Pancreas (tissue), 10 donors: ENCODE measurements around the gene TXNDC11. TPM values are rescaled to one million over a fixed set of nuclear protein-coding genes. Genes with fewer than 3 reads are reported as not detected.

Experiments used
- ATAC-seq, 4 donors: fragments of 200-7000 bp; cut with Tn5 transposase; one replicate each; pipeline versions ENCODE4 v1.8.0 to v1.9.1; 2020; ENCODE audit warnings: mild to moderate bottlenecking in 4 of 4, moderate library complexity in 4 of 4
- DNase-seq, 6 donors: peaks; one replicate each; pipeline ENCODE4 v3.0.0-alpha.2; 2020
- FAIRE-seq: peaks from 2 replicates; lab custom pipeline; 2012; peaks lifted over from hg19 to GRCh38; lab: Jason Lieb, UNC
- H3K27ac ChIP-seq, 4 donors: fragments of 200-600 bp; sonication (generic); 1 replicate in 3 of 4; 2 replicates in 1 of 4; pipeline versions ENCODE4 v1.5.0 to v1.8.0; 2020
- H3K27me3 ChIP-seq, 4 donors: fragments of 200-600 bp; one replicate each; pipeline ENCODE4 v1.8.0; 2021
- H3K36me3 ChIP-seq, 3 donors: fragments of 200-600 bp; sonication (generic) in 1 of 3; one replicate each; pipeline versions ENCODE4 v1.5.0 to v1.8.0; 2020 to 2021
- H3K4me1 ChIP-seq, 3 donors: fragments of 200-600 bp; one replicate each; pipeline ENCODE4 v1.8.0; 2021
- H3K4me3 ChIP-seq, 4 donors: fragments of 200-600 bp; sonication (generic) in 2 of 4; one replicate each; pipeline versions ENCODE4 v1.5.0 to v1.8.0; 2020 to 2021
- H3K9me3 ChIP-seq, 4 donors: fragments of 200-600 bp; one replicate each; pipeline ENCODE4 v1.8.0; 2021
- WGBS, 2 donors: extraction: QIAGEN DNeasy Blood & Tissue Kit; methylation state at CpG; one replicate each; pipeline ENCODE4 v1.1.7; 2013; 5-methylcytosine and 5-hydroxymethylcytosine counted together
- intact Hi-C, 3 donors: fragments of 100-400 bp; cut with DNase I; formaldehyde crosslinking; loops; one replicate each; pipeline versions ENCODE4 v1.11.1 to v1.14.2; 2022
- polyA plus RNA-seq, 2 donors: library from polyadenylated mRNA; stranded (reverse); fragments of 200-250 nt; gene quantifications; one replicate each; pipeline ENCODE4 v1.2.3, GENCODE V29; 2013
- total RNA-seq, 6 donors: library from RNA; stranded (reverse); fragmentation: NEBNext Ultra II Directional in 4 of 6; extraction: Animal tissue kit (Norgen Biotek cat#: 25700) in 4 of 6; gene quantifications; one replicate each; pipeline versions ENCODE4 v1.2.1 to v1.2.4, GENCODE V29; 2021 to 2023
- TF ChIP-seq, protein P1 (sequence below), 4 donors: fragments of 200-600 bp; sonication (generic) in 3 of 4; IDR thresholded peaks; one replicate each; pipeline versions ENCODE4 v1.5.0 to v1.8.0; 2021; ENCODE audit warnings: antibody characterized with exemption in 4 of 4
- donor health status: healthy with polysubstance abuse.
- donor health status: DM: no; HTN: no; CAD: no; lungs with moderate emphysema.
- donor health status: DM: no; HTN: no; CAD: no.
- donor health status: control.
- donor health status: control.
- donor health status: Bipolar disorder and iron deficiency.
- donor health status: DM: yes; HTN: yes; CAD: no.
- donor health status: DM: no; HTN: no; CAD: no.
- donor health status: DM: no; HTN: no; CAD: no.
- donor health status: DM: yes; HTN: yes; CAD: no.

The TXNDC11 gene
- total and polyA plus RNA-seq, 8 donors = 28.1 to 80.8 (median 37.1) TPM

DNA sequence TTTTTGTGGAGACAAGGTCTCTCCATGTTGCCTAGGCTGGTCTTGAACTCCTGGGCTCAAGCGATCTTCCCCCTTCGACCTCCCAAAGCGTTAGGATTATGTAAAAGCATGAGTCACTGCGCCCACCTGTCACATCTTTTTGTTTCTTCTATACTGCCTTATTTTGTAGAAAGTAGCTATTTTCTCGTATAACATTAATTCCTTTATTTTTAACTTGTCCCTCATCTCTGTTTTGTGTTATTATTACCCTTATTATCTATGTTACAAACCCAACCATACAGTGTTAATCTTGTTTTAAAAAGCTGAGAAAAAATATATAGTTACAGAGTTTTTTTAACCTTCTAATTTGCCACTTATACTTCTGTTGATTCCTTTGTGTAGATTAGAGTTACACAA lies 1.4 kb upstream of the TXNDC11 start:
- no peaks in the 10 kb centered on the region for H3K9me3 ChIP-seq
- FAIRE-seq (no peak), DNase-seq (no peak), ATAC-seq (no peak)
- H3K36me3 ChIP-seq = no peaks in the 10 kb centered on the region
- H3K4me1 ChIP-seq = peaks cover 22 to 42% (median 28%) of the 10 kb centered on the region in 3 donors
- intact Hi-C loops = no loop called here
- WGBS, 2 donors = 84 to 89% methylated on average over 5 of the region's 5 CpGs
- H3K27me3 ChIP-seq = no peaks in the 10 kb centered on the region
- H3K27ac ChIP-seq = peak overlapping the region in 3 of 4 donors; percentile 97 to 99 (median 98)
- H3K4me3 ChIP-seq = no peak overlapping the region
- TF ChIP-seq, protein P1, sequence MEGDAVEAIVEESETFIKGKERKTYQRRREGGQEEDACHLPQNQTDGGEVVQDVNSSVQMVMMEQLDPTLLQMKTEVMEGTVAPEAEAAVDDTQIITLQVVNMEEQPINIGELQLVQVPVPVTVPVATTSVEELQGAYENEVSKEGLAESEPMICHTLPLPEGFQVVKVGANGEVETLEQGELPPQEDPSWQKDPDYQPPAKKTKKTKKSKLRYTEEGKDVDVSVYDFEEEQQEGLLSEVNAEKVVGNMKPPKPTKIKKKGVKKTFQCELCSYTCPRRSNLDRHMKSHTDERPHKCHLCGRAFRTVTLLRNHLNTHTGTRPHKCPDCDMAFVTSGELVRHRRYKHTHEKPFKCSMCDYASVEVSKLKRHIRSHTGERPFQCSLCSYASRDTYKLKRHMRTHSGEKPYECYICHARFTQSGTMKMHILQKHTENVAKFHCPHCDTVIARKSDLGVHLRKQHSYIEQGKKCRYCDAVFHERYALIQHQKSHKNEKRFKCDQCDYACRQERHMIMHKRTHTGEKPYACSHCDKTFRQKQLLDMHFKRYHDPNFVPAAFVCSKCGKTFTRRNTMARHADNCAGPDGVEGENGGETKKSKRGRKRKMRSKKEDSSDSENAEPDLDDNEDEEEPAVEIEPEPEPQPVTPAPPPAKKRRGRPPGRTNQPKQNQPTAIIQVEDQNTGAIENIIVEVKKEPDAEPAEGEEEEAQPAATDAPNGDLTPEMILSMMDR (IDR thresholded peaks at IDR 0.05) = no peak

DNA sequence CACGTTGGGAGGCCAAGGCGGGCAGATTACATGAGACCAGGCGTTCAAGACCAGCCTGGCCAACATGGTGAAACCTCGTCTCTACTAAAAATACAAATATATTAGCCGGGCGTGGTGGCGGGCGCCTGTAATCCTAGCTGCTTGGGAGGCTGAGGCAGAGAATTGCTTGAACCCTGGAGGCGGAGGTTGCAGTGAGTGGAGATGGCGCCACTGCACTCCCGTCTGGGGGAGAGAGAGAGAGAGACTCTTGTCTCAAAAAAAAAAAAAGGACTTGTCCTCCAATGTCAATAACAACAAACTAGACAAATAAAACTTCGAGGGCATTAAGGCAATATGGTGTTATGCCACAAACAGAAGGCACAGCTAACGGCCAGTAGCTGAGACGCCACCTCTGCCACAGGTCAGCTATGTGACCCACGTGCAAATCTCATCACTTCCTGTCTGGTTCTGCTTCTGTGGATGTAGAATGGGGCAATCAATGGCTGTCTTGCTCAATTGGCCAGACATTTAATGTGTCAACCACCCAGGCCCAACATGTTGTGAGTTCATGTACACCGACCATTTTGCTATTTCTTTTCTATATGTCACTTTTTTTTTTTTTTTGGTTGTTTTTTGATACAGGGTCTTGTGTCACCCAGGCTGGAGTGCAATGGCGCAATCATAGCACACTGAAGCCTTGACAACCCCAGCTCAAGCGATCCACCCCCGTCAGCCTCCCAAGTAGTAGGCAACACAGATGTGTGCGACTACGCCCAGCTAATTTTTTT lies 834 bp upstream of the TXNDC11 start:
- 37 to 44% methylated on average over 21 of the region's 21 CpGs for WGBS, 2 donors
- Histone ChIP-seq H3K27ac (peak overlapping the region; percentile 93 to 99 (median 98)), H3K36me3 (no peaks in the 10 kb centered on the region), H3K4me1 (peaks cover 21 to 43% (median 28%) of the 10 kb centered on the region in 3 donors), H3K9me3 (no peaks in the 10 kb centered on the region), H3K27me3 (no peaks in the 10 kb centered on the region), H3K4me3 (peak overlapping the region in 3 of 4 donors; percentile 88 to 99 (median 96))
- TF ChIP-seq, protein P1 (IDR thresholded peaks at IDR 0.05) = no peak
- FAIRE-seq = no peak
- peak in 3 of 4 donors; percentile 1 to 21 (median 2) for ATAC-seq
- intact Hi-C loops = no loop called here
- DNase-seq = peak in 1 of 6 donors; percentile 51

DNA sequence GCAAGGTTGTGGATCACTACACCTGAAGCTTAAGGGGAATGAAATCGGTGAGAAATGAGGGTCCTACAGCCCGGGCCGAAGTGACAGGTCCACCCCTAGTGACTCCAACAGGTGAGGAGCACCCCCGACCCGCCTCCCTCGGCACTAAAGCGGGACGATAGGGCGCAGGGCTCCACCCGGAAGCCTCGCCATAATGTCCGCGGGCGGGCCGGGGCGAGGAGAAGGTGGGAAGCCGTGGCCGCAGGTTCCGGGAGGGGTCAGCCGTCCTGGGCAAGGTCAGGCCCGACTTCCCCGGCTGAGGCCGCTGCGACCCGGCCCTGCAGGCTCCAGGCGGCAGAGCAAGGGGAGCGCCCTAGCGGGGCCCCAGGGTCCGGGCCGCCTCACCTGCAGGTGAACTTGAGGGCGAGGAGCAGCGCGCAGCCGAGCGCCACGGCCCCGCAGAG lies 543 bp downstream of the TXNDC11 start:
- ATAC-seq (peak; percentile 22 to 49 (median 29)), DNase-seq (peak; percentile 62 to 91 (median 72)), FAIRE-seq (no peak)
- peak overlapping the region; percentile 88 to 99 (median 92) for H3K4me3 ChIP-seq
- H3K36me3 ChIP-seq = no peaks in the 10 kb centered on the region
- H3K9me3 ChIP-seq = no peaks in the 10 kb centered on the region
- peaks cover 17 to 47% (median 29%) of the 10 kb centered on the region in 3 donors for H3K4me1 ChIP-seq
- no peaks in the 10 kb centered on the region for H3K27me3 ChIP-seq
- peak overlapping the region; percentile 93 to 99 (median 98) for H3K27ac ChIP-seq
- WGBS, 2 donors = 0% methylated on average over 29 to 37 of the region's 37 CpGs
- TF ChIP-seq, protein P1 (IDR thresholded peaks at IDR 0.05) = no peak
- intact Hi-C loops = no loop called here

DNA sequence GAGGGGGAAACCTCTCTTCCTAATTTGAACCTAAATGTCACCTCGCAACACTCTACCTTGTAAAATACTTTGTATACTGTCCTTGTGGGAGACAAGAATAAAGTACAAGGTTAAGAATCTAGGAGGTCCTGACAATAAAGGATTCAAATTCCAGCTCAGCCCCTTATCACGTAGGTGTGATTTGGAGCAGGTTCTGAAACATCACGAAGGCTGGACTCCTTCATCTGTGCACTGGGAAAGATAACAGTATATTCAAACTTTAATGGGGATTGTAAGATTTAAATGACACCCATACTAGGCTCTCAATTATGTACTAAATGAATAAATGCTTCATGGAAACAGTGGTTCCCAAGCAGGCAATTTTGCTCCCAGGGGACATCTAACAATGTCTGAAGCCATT lies 2.1 kb downstream of the TXNDC11 start:
- TF ChIP-seq, protein P1 (IDR thresholded peaks at IDR 0.05) = no peak
- Histone ChIP-seq H3K27ac (peak overlapping the region in 2 of 4 donors; percentile 98 to 99), H3K4me3 (peak overlapping the region in 2 of 4 donors; percentile 88 to 99), H3K27me3 (no peaks in the 10 kb centered on the region), H3K9me3 (no peaks in the 10 kb centered on the region), H3K36me3 (no peaks in the 10 kb centered on the region), H3K4me1 (peaks cover 24 to 62% (median 38%) of the 10 kb centered on the region in 3 donors)
- 8 to 15% methylated on average over 3 of the region's 3 CpGs for whole genome bisulfite sequencing, 2 donors
- FAIRE-seq = no peak
- intact Hi-C loops = no loop called here
- DNase-seq = no peak
- ATAC-seq = no peak
